Neutrophil (primary cell): ENCODE data around the gene SNX14.

Experiments used
- H3K27ac ChIP-seq: fragments of 200-600 bp; sonication (generic); 2 replicates; pipeline ENCODE4 v1.5.1; 2016; ENCODE audit warnings: mild to moderate bottlenecking, moderate library complexity
- H3K27me3 ChIP-seq: fragments of 200-600 bp; sonication (generic); 2 replicates; pipeline ENCODE4 v1.6.0; 2016; ENCODE audit warnings: mild to moderate bottlenecking
- H3K36me3 ChIP-seq: fragments of 200-600 bp; sonication (generic); 2 replicates; pipeline ENCODE4 v1.5.1; 2017
- H3K4me1 ChIP-seq, 2 experiments: fragments of 200-600 bp in 1 of 2; sonication (generic) in 1 of 2; 1 replicate in 1 of 2; 2 replicates in 1 of 2; pipeline versions ENCODE4 v1.5.1 to v1.6.1; 2013 to 2016; ENCODE audit warnings: low read depth in 1 of 2, low read length in 1 of 2, mild to moderate bottlenecking in 1 of 2, moderate library complexity in 1 of 2; ENCODE audit not compliant: control insufficient read depth in 1 of 2, insufficient read depth in 1 of 2
- H3K4me3 ChIP-seq, 2 experiments: fragments of 200-600 bp in 1 of 2; sonication (generic) in 1 of 2; 1 replicate in 1 of 2; 2 replicates in 1 of 2; pipeline ENCODE4 v1.5.1; 2013 to 2016; ENCODE audit warnings: low read depth in 1 of 2, low read length in 1 of 2, mild to moderate bottlenecking in 1 of 2, moderate library complexity in 1 of 2
- H3K9me3 ChIP-seq: fragments of 200-600 bp; sonication (generic); 2 replicates; pipeline ENCODE4 v1.5.1; 2016
- TF ChIP-seq, protein P1 (sequence below): fragments of 200-600 bp; sonication (generic); IDR thresholded peaks from 2 replicates; pipeline ENCODE4 v1.5.1; 2016; ENCODE audit warnings: antibody characterized with exemption

SNX14 gene

DNA sequence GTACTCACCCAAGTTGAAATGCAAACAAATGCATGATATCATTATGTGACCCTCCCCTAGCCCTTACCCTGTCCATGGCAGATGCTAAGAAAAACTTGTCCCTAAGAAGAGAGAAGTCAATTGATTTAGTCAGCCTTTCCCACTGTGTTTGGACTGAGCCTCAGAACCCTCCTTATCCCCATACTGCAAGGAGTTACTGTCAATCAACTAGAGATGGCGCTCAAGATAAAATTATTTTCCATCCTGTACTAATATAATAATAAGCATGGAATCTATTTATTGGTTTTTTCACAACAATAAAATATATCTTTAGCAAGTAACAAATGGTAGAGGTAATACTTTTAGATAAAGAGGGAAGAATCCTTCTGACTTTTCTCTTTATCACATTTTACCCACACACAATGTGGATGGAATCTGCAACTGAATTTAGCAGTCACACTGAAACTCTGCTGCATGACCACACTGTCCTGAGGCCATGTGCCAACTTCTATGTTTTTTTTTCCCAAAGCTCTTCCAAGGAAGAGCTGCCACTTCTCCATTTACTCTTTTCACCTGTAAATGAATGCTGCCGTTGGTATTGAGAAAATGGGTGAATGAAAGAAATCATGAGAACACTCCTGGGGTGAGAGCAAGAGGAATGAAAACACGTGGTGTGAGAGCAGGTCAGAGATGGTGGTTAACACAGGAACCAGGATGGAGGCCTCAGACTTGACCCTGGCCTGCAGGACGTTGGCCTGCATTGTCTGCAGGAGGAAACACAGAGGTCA, 133.3 kb downstream of the SNX14 start:
- Histone ChIP-seq H3K27me3 (peaks cover 25% of the 10 kb centered on the region), H3K27ac (no peak overlapping the region), H3K9me3 (no peaks in the 10 kb centered on the region), H3K36me3 (no peaks in the 10 kb centered on the region), H3K4me3 (no peak overlapping the region), H3K4me1 (peaks cover 0 to 3% of the 10 kb centered on the region in 2 experiments)
- TF ChIP-seq, protein P1, sequence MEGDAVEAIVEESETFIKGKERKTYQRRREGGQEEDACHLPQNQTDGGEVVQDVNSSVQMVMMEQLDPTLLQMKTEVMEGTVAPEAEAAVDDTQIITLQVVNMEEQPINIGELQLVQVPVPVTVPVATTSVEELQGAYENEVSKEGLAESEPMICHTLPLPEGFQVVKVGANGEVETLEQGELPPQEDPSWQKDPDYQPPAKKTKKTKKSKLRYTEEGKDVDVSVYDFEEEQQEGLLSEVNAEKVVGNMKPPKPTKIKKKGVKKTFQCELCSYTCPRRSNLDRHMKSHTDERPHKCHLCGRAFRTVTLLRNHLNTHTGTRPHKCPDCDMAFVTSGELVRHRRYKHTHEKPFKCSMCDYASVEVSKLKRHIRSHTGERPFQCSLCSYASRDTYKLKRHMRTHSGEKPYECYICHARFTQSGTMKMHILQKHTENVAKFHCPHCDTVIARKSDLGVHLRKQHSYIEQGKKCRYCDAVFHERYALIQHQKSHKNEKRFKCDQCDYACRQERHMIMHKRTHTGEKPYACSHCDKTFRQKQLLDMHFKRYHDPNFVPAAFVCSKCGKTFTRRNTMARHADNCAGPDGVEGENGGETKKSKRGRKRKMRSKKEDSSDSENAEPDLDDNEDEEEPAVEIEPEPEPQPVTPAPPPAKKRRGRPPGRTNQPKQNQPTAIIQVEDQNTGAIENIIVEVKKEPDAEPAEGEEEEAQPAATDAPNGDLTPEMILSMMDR, result no peak

DNA sequence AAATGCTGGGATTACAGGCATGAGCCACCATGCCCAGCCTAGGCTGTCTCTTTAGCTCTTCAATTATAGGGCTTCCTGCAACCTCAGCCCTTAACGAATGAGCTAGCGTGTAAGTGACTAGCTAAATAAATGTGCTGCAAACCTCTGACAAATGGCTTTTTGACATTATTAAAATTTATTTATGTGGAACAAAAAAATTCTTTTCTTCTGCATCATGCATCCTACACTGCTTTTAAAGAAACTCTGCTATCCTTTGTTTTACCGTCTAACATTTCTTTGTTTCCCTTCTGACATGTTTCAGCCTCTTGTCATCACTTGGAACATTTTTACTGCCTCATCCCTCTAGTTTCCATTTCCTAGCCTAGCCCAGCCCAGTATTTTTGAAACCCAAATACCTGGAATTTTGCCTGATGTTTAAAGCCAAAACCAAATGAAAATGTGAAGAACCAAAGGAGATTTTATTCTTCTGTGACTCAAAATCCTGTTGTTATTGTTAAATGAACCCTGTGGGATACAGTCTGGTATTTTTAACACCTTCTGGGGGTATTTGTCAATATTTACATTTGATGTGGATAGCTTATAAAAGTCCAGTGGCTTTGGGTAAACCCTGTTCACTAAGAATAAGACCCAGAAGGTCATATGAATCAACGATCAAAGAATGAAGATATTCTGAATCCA, 134.3 kb downstream of the SNX14 start:
- Histone ChIP-seq H3K27me3 (peaks cover 31% of the 10 kb centered on the region), H3K27ac (no peak overlapping the region), H3K9me3 (no peaks in the 10 kb centered on the region), H3K36me3 (no peaks in the 10 kb centered on the region), H3K4me1 (peaks cover 0 to 3% of the 10 kb centered on the region in 2 experiments), H3K4me3 (no peak overlapping the region)
- TF ChIP-seq, protein P1, result no peak

DNA sequence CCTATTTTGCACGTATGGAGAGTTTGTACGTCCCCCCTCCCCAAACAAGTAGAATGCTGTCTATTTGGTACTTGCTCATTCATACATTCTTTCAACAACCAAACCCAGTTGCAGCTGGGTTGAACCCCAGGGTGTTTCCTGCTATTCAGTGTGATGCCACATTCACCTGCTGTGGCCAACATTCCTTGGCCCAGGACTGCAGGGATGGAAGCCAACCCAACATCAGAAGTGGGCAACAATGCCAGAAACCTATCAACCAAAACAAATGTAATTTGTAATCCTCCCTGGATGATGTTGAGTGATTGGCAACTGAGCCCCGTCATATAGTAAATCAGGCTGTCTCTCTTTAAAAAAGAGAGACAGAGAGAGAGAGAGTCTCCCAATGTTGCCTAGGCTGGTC, 134.9 kb downstream of the SNX14 start:
- H3K27ac ChIP-seq, result no peak overlapping the region
- peaks cover 33% of the 10 kb centered on the region for H3K27me3 ChIP-seq
- H3K4me3 ChIP-seq, result no peak overlapping the region
- TF ChIP-seq, protein P1, result no peak
- H3K36me3 ChIP-seq, result no peaks in the 10 kb centered on the region
- no peaks in the 10 kb centered on the region for H3K9me3 ChIP-seq
- H3K4me1 ChIP-seq, result peaks cover 0 to 3% of the 10 kb centered on the region in 2 experiments

DNA sequence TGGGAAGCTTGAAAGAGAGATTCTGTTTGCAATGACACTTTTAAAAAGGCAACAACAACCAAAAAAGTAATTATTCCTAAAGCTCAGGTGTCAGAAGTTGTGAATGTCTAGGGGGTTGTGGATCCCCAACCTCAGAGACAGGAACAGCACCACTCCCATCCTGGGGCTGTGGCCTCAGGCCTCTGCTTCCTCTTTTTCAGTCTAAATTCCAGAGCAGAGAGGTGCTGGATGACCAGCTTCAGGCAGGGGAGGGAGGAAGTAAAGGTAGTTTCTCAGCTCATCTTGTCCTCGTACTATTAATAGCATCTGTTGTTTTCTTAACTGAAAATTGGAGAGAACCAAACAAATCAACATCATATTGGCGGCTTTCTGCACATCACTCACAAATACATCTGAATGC, 135.5 kb downstream of the SNX14 start:
- TF ChIP-seq, protein P1, result no peak
- Histone ChIP-seq H3K36me3 (no peaks in the 10 kb centered on the region), H3K4me3 (no peak overlapping the region), H3K4me1 (peaks cover 0 to 3% of the 10 kb centered on the region in 2 experiments), H3K27me3 (peaks cover 39% of the 10 kb centered on the region), H3K27ac (no peak overlapping the region), H3K9me3 (no peaks in the 10 kb centered on the region)

DNA sequence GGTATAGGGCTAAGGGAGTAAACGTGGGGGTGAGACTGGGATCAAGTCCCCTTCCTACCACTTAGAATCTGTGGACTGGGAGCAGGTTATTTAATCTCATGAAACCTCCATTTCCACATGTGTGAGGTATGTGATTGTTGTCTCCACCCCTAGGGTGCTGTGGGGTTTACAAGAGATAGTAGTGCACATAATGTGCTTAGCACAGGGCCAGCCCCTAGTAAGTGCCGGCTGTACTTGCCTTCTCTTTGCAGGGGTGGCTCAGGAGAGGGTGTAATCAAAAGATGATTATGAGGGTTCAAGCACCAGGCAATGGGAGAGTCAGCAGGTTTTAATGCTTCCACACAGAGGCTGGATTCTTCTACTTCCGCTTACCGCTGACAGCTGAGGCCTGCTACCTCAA, 136.9 kb downstream of the SNX14 start:
- H3K36me3 ChIP-seq, result no peaks in the 10 kb centered on the region
- H3K4me3 ChIP-seq, result no peak overlapping the region
- H3K27me3 ChIP-seq, result peaks cover 53% of the 10 kb centered on the region
- no peaks in the 10 kb centered on the region for H3K9me3 ChIP-seq
- TF ChIP-seq, protein P1, result no peak
- H3K27ac ChIP-seq, result no peak overlapping the region
- peaks cover 0 to 3% of the 10 kb centered on the region in 2 experiments for H3K4me1 ChIP-seq
